Cardiac fibroblast (primary cell): ENCODE data around the gene ADIRF.
"Not testable (repeated sequence)": the region's sequence is repeated elsewhere in the genome, so short reads cannot be mapped to it uniquely, and the experiment has no call there.

Source experiments
- DNase-seq, 2 donors: peaks; one replicate each; pipeline versions ENCODE4 v3.0.0 to v3.0.0-alpha.2; 2010; ENCODE audit warnings: low read depth in 2 of 2
- H3K4me3 ChIP-seq, 2 donors: replicated peaks in 1 of 2; 1 replicate in 1 of 2; 2 replicates in 1 of 2; pipeline ENCODE4 v1.5.1; 2011; ENCODE audit warnings: low read depth in 2 of 2, low read length in 2 of 2, mild to moderate bottlenecking in 2 of 2, moderate library complexity in 1 of 2
- CTCF ChIP-seq: IDR thresholded peaks from one replicate; pipeline ENCODE4 v1.5.1; 2011; ENCODE audit warnings: low read depth, mild to moderate bottlenecking, low read length, inconsistent platforms

ADIRF gene

DNA sequence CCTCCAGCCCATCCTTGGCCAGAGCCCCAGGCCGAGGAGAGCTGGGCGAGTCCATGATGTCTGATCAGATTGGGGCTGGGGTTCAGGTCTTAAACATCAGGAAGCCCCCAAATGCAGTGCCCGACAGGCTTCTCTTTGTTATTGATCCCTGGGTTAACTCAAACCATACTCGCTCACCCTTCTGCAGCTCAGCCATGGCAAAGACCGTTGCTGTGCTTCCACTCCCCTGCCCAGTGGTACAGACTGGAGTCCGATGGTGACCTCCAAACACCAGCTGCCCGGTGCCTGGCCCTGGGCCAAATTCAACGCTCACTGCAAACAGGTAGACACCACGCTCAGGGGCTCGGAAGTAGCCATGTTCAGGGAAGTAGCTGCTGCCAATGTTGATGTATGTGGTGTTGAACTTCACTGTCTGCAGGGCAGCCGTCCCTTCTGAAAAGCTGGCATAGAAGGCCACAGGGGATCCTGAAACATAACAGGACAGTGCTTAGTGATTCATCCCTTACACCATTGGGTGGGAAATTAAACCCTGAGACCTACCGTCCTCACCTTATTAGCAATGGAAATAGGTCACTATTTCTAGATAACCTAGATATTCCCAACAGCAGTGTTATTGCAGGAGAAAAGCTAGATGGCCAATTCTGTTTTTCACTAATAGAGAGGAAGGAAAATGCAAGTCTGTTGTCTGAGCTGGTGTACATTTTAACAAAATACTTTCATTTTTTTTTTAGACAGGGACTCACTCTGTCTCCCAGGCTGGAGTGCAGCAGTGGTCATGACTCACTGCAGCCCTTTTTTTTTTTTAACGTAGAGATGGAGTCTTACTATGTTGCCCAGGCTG, 31.4 kb upstream of the ADIRF start:
- peak; percentile 48 to 64 for DNase-seq

DNA sequence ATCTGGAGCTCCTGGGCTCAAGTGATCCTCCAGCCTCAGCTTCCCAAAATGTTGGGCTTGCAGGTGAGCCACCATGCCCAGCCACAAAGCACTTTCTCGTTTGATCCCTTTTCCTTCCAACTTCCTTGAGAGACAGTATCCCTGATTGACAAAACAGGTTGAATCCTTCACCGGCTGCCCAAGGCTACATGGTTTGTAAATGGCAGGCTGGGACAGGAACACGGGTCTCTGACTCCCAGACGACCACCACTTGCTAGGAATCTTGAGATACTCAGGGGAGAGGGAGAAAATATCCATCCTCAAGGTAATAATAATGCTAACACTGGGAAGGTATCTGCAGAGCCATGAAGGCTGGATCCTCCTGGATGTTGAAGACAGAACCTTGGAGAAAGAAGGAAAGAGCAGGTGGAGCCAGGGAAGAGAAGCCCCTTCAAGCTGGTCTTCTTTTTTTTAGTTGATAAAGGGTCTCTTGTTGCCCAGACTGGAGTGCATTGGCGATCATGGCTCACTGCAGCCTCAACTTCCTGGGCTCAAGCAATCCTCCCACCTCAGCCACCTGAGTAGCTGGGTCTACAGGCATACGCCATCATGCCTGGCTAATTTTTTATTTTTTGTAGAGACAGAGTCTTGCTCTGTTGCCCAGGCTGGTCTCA, 30.7 kb upstream of the ADIRF start:
- no peak overlapping the region for H3K4me3 ChIP-seq
- TF ChIP-seq CTCF = no peak
- DNase-seq = no peak

More for the DNA sequence above, 31.4 kb upstream of the ADIRF start:
- no peak for TF ChIP-seq CTCF
- H3K4me3 ChIP-seq = no peak overlapping the region

- DNase-seq = no peak
- H3K4me3 ChIP-seq = no peak overlapping the region
- TF ChIP-seq CTCF = no peak
Measured at GRCh38 chr10:86938260-86938659, 30.0 kb upstream of the ADIRF start.

DNA sequence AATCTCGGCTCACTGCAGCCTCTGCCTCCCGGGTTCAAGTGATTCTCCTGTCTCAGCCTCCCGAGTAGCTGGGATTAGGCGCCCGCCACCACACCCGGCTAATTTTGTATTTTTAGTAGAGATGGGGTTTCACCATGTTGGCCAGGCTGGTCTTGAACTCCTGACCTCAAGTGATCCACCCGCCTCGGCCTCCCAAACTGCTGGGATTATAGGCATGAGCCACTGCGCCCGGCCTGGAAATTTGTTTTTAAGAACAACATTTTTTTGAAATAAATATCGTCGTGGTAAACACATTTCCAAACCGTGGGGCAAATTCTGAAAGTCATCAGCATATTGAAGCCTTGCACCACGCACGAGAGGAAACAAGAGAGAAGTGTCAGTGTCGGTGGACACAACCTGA, 28.2 kb upstream of the ADIRF start:
- H3K4me3 ChIP-seq, DNase-seq: not testable (repeated sequence)

- no peak for DNase-seq
- no peak for TF ChIP-seq CTCF
Measured at GRCh38 chr10:86940677-86941076, 27.6 kb upstream of the ADIRF start.

GRCh38 chr10:86941426-86941825, 26.9 kb upstream of the ADIRF start:
- no peak overlapping the region for H3K4me3 ChIP-seq
- no peak for TF ChIP-seq CTCF
- DNase-seq = no peak

More at GRCh38 chr10:86940677-86941076, 27.6 kb upstream of the ADIRF start:
- no peak overlapping the region for H3K4me3 ChIP-seq

GRCh38 chr10:86941991-86942421, 26.3 kb upstream of the ADIRF start:
- no peak overlapping the region for H3K4me3 ChIP-seq
- no peak for TF ChIP-seq CTCF

More at GRCh38 chr10:86941991-86942421, 26.3 kb upstream of the ADIRF start:
- DNase-seq = no peak
